Coronary artery (tissue), 2 donors: ENCODE data around the gene SAMM50.

ENCODE experiments used
- DNase-seq: peaks from one replicate; pipeline ENCODE4 v3.0.0-alpha.2; 2017; ENCODE audit warnings: low spot score
- H3K27ac ChIP-seq, 2 donors: fragments of 200-600 bp; sonication (generic); one replicate each; pipeline ENCODE4 v1.5.1; 2016 to 2019
- H3K4me3 ChIP-seq: fragments of 200-600 bp; sonication (generic); 2 replicates; pipeline ENCODE4 v1.5.1; 2016; ENCODE audit warnings: mild to moderate bottlenecking, moderate library complexity
- TF ChIP-seq, protein P1 (sequence below): fragments of 200-600 bp; sonication (generic); IDR thresholded peaks from one replicate; pipeline ENCODE4 v1.5.1; 2019; ENCODE audit warnings: antibody characterized with exemption

SAMM50 gene

GRCh38 chr22:43944670-43945430 lies 10.4 kb upstream of the SAMM50 start:
- Histone ChIP-seq H3K4me3 (no peak overlapping the region), H3K27ac (no peak overlapping the region)
- TF ChIP-seq, protein P1, sequence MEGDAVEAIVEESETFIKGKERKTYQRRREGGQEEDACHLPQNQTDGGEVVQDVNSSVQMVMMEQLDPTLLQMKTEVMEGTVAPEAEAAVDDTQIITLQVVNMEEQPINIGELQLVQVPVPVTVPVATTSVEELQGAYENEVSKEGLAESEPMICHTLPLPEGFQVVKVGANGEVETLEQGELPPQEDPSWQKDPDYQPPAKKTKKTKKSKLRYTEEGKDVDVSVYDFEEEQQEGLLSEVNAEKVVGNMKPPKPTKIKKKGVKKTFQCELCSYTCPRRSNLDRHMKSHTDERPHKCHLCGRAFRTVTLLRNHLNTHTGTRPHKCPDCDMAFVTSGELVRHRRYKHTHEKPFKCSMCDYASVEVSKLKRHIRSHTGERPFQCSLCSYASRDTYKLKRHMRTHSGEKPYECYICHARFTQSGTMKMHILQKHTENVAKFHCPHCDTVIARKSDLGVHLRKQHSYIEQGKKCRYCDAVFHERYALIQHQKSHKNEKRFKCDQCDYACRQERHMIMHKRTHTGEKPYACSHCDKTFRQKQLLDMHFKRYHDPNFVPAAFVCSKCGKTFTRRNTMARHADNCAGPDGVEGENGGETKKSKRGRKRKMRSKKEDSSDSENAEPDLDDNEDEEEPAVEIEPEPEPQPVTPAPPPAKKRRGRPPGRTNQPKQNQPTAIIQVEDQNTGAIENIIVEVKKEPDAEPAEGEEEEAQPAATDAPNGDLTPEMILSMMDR, result no peak
- DNase-seq, result no peak

GRCh38 chr22:43945632-43946383 lies 9.4 kb upstream of the SAMM50 start:
- Histone ChIP-seq H3K4me3 (no peak overlapping the region), H3K27ac (no peak overlapping the region)
- no peak for DNase-seq
- TF ChIP-seq, protein P1, result peak; percentile 12

DNA sequence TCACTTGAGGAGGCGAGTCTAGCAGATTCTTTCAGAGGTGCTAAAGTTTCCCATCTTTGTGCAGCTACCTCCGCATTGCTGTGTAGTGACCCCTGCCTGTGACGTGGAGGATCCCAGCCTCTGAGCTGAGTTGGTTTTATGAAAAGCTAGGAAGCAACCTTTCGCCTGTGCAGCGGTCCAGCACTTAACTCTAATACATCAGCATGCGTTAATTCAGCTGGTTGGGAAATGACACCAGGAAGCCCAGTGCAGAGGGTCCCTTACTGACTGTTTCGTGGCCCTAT lies 8.9 kb upstream of the SAMM50 start:
- H3K4me3 ChIP-seq, result no peak overlapping the region
- H3K27ac ChIP-seq, result no peak overlapping the region
- TF ChIP-seq, protein P1, result no peak
- no peak for DNase-seq

DNA sequence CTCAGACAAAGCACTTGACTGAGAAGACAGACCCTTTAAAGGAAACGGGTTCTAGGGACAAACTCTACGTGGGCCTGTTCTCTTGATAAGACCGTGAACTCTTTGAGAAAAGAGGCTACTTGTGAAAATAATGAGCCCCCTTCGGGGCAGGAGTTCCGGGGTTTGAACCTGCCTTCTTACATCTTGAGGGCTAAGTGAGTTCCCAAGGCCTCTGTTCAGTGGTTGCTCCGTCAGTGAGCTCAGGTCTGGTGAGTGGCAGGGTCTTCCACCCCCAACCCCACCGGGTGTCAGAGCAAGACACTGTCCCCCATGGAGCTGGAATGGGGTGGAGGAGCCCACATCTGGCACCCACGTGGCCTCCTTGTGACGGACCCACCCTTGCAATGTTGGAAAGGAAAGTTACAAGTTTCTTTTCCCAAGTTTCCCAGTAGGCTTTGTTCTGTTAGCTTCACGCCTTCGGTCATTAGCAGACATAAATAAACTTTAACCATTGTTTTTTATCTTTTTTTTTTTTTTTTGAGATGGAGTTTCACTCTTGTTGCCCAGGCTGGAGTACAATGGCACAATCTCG lies 6.3 kb upstream of the SAMM50 start:
- no peak overlapping the region for H3K4me3 ChIP-seq
- no peak for DNase-seq
- TF ChIP-seq, protein P1, result no peak
- no peak overlapping the region for H3K27ac ChIP-seq

DNA sequence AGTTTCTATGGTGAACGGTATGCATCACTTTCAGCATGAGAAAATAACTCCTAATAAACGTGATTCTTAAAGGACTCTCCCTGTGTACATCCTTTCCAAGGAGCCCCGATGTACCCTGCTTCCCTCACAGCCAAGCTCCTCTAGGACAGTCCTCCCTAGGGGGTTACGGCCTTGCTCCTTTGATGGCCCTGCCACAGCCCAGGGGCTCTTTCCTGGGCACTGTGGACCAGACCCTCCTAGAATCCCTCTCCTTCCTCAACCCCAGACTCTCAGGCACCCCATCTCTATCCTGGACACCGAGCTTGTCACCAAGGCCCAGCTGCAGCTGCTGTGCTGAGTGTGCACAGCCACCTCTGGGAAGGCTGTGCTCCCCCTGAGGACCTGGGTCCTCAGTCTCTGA lies 3.9 kb upstream of the SAMM50 start:
- no peak overlapping the region for H3K4me3 ChIP-seq
- TF ChIP-seq, protein P1, result no peak
- DNase-seq, result no peak
- no peak overlapping the region for H3K27ac ChIP-seq

DNA sequence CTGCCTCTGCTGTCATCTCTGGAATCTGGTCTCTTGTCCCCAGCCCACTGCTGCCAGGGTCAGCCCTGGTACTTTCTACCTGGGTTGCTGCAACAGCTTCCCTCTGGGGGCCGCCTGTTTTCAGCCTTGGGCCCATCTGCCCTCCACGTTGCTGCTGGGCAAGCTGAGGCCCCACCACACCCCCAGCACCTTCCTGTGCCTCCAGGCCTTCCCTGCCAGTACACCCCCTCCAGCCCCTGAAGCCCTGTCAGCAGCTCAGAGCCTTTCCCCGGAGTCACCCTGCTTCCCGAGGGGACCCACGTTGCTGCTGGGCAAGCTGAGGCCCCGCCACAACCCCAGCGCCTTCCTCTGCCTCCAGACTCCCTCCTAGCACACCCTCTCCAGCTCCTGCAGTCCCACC lies 3.3 kb upstream of the SAMM50 start:
- Histone ChIP-seq H3K4me3 (no peak overlapping the region), H3K27ac (no peak overlapping the region)
- no peak for DNase-seq
- TF ChIP-seq, protein P1, result no peak
